Activated T-helper 17 cell treated with anti-CD3 and anti-CD28 coated beads, Interleukin-2, amount 50 U/mL, for 72 hours (primary cell): ENCODE data around the gene DET1. TPM values are rescaled to one million over a fixed set of nuclear protein-coding genes. Genes with fewer than 3 reads are reported as not detected.
"Not testable (repeated sequence)": the region's sequence is repeated elsewhere in the genome, so short reads cannot be mapped to it uniquely, and the experiment has no call there.

ENCODE experiments used
- ATAC-seq: fragments of 150-1000 bp; cut with Tn5 transposase; replicated peaks from 2 replicates; pipeline ENCODE4 v1.10.0; 2021; ENCODE audit warnings: mild to moderate bottlenecking, moderate library complexity
- H3K27ac Mint-ChIP-seq: one replicate; pipeline ENCODE4 v1.8.0; 2022; ENCODE audit warnings: mixed read lengths
- H3K27me3 Mint-ChIP-seq: one replicate; pipeline ENCODE4 v1.8.0; 2022; ENCODE audit warnings: mixed read lengths
- H3K36me3 Mint-ChIP-seq: one replicate; pipeline ENCODE4 v1.8.0; 2022; ENCODE audit warnings: low read depth, mild to moderate bottlenecking, mixed read lengths
- H3K4me1 Mint-ChIP-seq: one replicate; pipeline ENCODE4 v1.8.0; 2022; ENCODE audit warnings: mixed read lengths
- H3K4me3 Mint-ChIP-seq: one replicate; pipeline ENCODE4 v1.8.0; 2022; ENCODE audit warnings: mild to moderate bottlenecking, mixed read lengths
- H3K9me3 Mint-ChIP-seq: one replicate; pipeline ENCODE4 v1.8.0; 2022; ENCODE audit warnings: mixed read lengths
- total RNA-seq, 2 donors: library from RNA; stranded (reverse); gene quantifications; one replicate each; pipeline ENCODE4 v1.2.3, GENCODE V29; 2022

DET1 gene
- total RNA-seq, 2 donors from 2014 or later = 2.3 to 4.2 TPM

DNA sequence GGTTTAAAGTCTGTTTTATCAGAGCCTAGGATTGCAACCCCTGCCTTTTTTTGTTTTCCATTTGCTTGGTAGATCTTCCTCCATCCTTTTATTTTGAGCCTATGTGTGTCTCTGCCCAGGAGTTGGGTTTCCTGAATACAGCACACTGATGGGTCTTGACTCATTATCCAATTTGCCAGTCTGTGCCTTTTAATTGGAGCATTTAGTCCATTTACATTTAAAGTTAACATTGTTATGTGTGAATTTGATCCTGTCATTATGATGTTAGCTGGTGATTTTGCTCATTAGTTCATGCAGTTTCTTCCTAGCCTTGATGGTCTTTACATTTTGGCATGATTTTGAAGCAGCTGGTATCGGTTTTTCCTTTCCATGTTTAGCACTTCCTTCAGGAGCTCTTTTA, 11.5 kb upstream of the DET1 start:
- H3K27me3 Mint-ChIP-seq = peaks cover 14% of the 10 kb centered on the region
- H3K27ac Mint-ChIP-seq, H3K36me3 Mint-ChIP-seq, H3K9me3 Mint-ChIP-seq, ATAC-seq, H3K4me3 Mint-ChIP-seq, H3K4me1 Mint-ChIP-seq: not testable (repeated sequence)

DNA sequence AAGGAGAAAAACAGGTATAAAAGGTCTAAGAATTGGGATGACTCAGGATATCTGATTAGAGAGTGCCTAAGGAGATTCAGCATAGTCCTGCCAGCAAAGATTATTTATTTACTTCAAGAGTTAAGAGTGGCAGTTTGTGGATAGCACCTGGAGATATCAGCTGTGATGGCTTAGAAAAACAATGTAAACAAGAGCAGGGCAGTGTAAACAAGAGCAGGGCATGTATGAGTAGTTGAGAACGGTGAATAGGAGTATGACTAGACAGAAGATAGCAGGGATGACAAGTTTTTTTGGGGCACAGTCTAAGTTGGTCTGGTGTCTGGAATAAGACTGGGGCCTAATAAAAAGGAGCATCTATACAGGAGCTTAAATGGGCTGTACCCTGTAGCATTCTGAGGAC, 1.5 kb upstream of the DET1 start:
- not testable (repeated sequence) for H3K9me3 Mint-ChIP-seq, H3K36me3 Mint-ChIP-seq, ATAC-seq, H3K27me3 Mint-ChIP-seq, H3K4me1 Mint-ChIP-seq, H3K27ac Mint-ChIP-seq, H3K4me3 Mint-ChIP-seq

DNA sequence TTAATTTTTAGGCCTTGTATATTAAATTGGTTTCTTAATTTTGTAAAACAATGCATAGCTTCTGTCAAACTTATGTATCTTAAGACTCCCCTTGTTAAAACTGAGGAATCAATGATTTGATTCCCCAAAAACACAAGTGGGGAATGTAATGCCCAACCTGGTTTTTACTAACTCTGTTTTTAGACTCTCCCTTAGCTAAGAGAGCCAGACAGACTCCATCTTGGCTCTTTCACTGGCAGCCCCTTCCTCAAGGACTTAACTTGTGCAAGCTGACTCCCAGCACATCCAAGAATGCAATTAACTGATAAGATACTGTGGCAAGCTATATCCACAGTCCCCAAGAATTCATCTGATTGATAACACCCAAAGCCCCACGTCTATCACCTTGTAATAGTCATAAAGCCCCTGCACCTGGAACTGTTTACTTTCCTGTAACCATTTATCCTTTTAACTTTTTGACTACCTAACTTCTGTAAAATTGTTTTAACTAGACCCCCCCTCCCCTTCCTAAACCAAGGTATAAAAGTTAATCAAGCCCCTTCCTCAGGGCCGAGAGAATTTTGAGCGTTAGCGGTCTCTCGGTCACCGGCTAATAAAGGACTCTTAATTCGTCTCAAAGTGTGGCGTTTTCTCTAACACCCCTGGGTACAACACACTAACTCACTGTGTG, 768 bp downstream of the DET1 start:
- H3K27me3 Mint-ChIP-seq, H3K4me3 Mint-ChIP-seq, H3K36me3 Mint-ChIP-seq, ATAC-seq, H3K9me3 Mint-ChIP-seq: not testable (repeated sequence)
- H3K27ac Mint-ChIP-seq = peak overlapping the region; percentile 94
- peaks cover 11% of the 10 kb centered on the region for H3K4me1 Mint-ChIP-seq

DNA sequence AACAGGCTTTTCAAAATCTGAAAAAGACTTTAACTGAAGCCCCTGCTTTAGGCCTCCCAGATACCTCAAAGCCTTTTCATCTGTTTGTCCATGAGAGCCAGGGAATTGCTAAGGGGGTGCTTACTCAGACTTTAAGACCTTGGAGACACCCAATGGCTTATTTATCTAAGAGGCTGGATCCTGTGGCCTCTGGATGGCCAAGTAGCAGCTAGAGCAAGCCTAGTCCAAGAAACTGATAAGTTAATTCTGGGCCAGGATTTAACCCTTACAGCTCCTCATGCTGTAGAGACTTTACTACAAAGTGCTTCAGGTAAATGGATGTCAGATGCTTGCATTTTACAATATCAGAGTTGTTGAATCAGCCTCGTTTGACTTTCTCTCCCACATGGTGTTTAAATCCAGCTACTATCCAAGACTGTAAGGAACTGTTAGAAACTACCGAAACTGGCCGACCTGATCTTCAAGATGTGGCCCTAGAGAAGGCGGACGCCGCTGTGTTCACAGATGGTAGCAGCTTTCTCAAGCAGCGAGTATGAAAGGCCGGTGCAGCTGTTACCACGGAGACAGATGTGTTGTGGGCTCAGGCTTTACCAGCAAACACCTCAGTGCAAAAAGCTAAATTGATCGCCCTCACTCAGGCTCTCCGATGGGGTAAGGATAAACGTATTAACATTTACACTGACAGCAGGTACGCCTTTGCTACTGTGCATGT, 3.3 kb downstream of the DET1 start:
- Mint-ChIP-seq H3K9me3 (peaks cover 4% of the 10 kb centered on the region), H3K4me3 (no peak overlapping the region), H3K27ac (no peak overlapping the region), H3K27me3 (no peaks in the 10 kb centered on the region), H3K36me3 (no peaks in the 10 kb centered on the region), H3K4me1 (peaks cover 11% of the 10 kb centered on the region)
- no peak for ATAC-seq

DNA sequence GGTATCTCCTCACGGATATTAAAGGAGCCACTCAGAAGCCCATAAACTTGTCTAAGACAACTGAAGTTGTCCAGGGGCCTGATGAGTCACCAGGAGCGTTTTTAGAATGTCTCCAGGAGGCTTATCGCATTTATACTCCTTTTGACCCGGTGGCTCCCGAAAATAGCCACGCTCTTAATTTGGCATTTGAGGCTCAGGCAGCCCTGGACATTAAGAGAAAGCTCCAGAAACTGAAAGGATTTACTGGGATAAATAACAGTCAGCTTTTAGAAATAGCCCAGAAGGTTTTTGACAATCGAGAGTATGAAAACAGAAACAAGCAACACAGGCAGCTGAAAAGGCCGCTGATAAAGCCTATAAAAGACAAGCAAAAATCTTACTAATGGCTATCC, 4.1 kb downstream of the DET1 start:
- Mint-ChIP-seq H3K27me3 (no peaks in the 10 kb centered on the region), H3K4me1 (peaks cover 14% of the 10 kb centered on the region), H3K36me3 (no peaks in the 10 kb centered on the region), H3K4me3 (no peak overlapping the region), H3K9me3 (peaks cover 4% of the 10 kb centered on the region), H3K27ac (no peak overlapping the region)
- no peak for ATAC-seq

DNA sequence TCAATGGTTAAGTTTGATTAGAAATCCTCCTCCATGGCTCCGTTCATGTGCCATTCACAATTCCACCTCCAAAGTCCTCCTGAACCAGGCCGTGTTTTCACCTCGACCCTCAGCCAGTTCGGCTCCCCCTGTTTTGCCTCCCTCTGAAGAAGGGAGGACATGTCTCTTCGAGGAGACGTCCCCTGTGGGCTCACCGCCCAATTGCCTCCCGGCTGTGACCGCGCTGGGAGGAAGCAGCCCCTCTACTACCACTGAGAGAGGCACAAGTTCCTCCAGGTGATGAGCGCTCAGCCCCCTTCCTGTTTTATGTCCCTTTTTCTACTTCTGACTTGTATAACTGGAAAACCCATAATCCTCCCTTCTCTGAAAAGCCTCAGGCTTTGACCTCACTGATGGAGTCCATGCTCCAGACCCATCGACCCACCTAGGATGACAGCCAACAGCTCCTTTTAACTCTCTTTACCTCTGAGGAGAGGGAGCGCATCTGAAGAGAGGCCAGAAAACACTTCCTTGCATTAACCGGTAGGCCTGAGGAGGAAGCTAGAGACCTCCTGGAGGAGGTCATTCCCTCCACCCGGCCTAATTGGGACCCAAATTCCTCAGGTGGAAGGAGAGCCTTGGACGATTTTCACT, 4.7 kb downstream of the DET1 start:
- H3K27me3 Mint-ChIP-seq = no peaks in the 10 kb centered on the region

DNA sequence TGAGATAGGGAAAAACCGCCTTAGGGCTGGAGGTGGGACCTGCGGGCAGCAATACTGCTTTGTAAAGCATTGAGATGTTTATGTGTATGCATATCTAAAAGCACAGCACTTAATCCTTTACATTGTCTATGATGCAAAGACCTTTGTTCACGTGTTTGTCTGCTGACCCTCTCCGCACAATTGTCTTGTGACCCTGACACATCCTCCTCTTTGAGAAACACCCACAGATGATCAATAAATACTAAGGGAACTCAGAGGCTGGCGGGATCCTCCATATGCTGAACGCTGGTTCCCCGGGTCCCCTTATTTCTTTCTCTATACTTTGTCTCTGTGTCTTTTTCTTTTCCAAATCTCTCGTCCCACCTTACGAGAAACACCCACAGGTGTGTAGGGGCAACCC, 5.4 kb downstream of the DET1 start:
- not testable (repeated sequence) for ATAC-seq

More for the DNA sequence above, 4.7 kb downstream of the DET1 start:
- Mint-ChIP-seq H3K27ac (no peak overlapping the region), H3K4me3 (no peak overlapping the region), H3K4me1 (peaks cover 9% of the 10 kb centered on the region), H3K36me3 (no peaks in the 10 kb centered on the region), H3K9me3 (peaks cover under 1% of the 10 kb centered on the region)
- ATAC-seq = no peak

DNA sequence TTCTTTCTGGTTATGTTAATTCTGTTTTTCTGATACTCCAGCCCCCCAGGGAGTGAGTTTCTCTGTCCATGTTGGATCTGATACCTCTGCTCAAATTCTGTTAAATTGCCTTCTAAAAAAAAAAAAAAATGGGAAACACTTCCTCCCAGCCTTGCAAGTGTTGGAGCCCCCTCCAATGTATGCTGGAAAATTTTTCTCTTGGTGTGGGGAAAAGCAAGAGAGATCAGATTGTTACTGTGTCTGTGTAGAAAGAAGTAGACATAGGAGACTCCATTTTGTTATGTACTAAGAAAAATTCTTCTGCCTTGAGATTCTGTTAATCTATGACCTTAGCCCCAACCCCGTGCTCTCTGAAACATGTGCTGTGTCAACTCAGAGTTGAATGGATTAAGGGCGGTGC, 6.1 kb downstream of the DET1 start:
- not testable (repeated sequence) for H3K4me3 Mint-ChIP-seq, H3K9me3 Mint-ChIP-seq, H3K27me3 Mint-ChIP-seq, H3K36me3 Mint-ChIP-seq, H3K27ac Mint-ChIP-seq, H3K4me1 Mint-ChIP-seq, ATAC-seq

More for the DNA sequence above, 5.4 kb downstream of the DET1 start:
- H3K4me3 Mint-ChIP-seq, H3K27ac Mint-ChIP-seq, H3K4me1 Mint-ChIP-seq, H3K9me3 Mint-ChIP-seq, H3K27me3 Mint-ChIP-seq, H3K36me3 Mint-ChIP-seq: not testable (repeated sequence)

DNA sequence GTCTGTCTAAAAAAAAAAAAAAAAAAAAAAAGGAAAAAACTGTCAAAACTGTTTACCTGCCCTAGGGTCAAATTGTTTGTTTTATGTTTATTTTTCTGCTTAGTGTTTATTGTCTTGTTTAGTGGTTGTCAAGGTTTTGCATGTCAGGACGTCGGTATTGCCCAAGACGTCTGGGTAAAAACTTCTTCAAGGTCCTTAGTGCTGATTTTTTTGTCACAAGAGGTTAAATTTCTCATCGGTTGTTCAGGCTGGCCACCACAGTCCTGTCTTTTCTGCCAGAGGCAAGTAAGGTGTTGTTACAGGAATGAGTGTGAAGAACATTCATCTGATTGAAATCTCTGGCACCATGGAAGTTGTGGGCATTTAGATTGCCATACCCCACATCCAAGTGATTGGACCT, 7.0 kb downstream of the DET1 start:
- H3K27ac Mint-ChIP-seq = peak overlapping the region; percentile 18
- no peak for ATAC-seq
- peaks cover 10% of the 10 kb centered on the region for H3K36me3 Mint-ChIP-seq
- peaks cover 3% of the 10 kb centered on the region for H3K9me3 Mint-ChIP-seq
- no peak overlapping the region for H3K4me3 Mint-ChIP-seq
- H3K27me3 Mint-ChIP-seq = no peaks in the 10 kb centered on the region
- peaks cover 8% of the 10 kb centered on the region for H3K4me1 Mint-ChIP-seq

DNA sequence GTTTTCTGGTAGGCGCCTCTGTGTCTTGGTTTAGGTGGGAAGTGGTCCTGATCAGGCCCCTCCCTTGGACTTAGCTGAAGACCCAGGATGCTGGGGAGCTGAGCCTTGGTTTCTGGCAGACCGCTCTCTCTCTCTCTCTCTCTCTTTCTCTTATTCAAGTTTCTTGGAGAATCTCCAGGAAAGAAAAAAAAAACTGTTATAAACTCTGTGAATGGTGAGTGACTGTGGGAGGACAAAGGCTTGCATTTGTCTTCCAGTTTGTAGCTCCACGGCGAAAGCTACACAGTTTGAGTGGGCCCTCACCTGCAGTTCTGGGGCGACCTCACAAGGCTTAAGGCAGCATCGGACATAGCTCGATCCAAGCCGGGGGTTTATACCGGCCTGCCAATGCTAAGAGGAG, 7.5 kb downstream of the DET1 start:
- H3K9me3 Mint-ChIP-seq = peaks cover 3% of the 10 kb centered on the region
- H3K36me3 Mint-ChIP-seq = peaks cover 10% of the 10 kb centered on the region
- H3K4me3 Mint-ChIP-seq = no peak overlapping the region
- H3K27me3 Mint-ChIP-seq = no peaks in the 10 kb centered on the region
- H3K4me1 Mint-ChIP-seq = peaks cover 8% of the 10 kb centered on the region
- no peak overlapping the region for H3K27ac Mint-ChIP-seq
- ATAC-seq = no peak

DNA sequence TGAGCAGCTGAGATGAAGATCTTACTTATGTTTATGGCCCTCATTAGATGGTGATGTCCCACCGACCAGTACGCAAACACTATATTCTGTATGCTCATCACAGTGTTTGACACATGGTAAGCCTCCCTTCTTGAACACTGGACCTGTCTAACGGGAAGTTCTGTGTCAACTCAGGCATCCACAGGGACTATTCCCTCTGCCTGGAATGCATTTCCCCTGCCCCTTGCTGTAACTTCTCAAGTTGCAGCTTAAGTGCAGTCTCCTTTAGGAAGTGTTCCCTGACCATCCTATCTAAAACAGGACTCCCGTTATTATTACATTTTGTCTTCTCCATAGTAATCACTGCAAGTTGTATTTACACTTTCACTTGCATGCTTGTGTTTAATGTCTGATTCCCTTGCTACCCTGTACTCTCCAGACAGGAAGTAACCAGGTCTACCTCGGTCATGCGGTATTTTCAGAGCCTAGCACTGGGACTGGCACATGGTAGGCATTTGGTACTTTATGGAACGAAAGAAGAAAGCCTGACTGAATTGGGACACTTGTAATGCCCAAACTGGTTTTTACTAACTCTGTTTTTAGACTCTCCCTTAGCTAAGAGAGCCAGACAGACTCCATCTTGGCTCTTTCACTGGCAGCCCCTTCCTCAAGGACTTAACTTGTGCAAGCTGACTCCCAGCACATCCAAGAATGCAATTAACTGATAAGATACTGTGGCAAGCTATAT, 8.7 kb downstream of the DET1 start:
- Mint-ChIP-seq H3K9me3 (peaks cover 3% of the 10 kb centered on the region), H3K4me3 (no peak overlapping the region), H3K36me3 (peaks cover 10% of the 10 kb centered on the region), H3K4me1 (peaks cover 8% of the 10 kb centered on the region), H3K27ac (no peak overlapping the region), H3K27me3 (no peaks in the 10 kb centered on the region)
- no peak for ATAC-seq

DNA sequence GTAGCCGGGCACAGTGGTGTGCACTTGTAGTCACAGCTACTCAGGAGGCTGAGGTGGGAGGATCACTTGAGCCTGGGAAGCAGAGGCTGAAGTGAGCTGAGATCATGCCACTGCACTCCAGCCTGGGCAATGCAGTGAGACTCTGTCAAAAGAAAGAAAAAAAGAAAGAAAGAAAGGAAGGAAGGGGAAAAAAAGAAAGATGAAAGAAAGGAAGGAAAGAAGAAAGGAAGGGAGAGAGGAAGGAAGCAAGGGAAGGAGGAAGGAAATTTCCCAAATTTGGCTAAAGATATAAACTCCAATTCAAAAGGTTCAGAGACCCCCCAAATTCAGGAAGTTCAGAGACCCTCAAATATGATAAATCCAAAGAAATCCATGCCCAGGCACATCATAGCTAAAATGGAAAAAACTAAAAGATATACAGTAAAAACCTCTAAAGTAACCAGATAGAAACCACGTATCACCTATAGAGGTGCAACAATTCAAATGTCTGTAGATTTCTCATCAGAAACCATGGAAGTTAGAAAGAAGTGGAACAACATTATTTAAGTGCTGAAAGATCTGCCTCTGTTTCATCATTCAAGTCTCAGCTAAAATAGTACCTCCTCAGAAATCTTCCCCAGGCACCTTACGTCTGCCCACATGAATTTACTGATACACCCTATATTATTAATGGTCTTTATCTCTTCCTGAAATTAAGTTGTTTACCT, 10.7 kb downstream of the DET1 start:
- Mint-ChIP-seq H3K4me3 (no peak overlapping the region), H3K36me3 (peaks cover 22% of the 10 kb centered on the region), H3K9me3 (peaks cover 3% of the 10 kb centered on the region), H3K27ac (no peak overlapping the region), H3K4me1 (peaks cover 3% of the 10 kb centered on the region), H3K27me3 (no peaks in the 10 kb centered on the region)
- no peak for ATAC-seq

DNA sequence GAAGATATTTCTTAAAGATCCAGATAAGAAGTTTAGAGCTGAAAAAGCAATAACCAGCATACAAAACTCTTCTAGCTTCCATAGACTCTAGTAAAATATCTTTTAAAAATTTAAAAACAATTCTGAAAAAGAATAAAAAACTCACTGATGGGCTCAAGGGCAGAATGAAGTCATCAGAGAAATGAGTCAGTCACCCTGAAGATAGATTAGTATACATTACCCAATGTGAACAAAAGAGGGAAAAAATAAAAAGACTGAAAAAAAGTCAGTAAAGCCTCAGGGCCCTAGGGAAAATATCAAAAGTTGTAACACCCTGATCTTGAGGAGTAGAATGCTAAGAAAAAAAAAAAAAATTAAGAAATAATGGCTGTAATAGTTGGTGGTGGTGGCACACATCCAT, 11.4 kb downstream of the DET1 start:
- Mint-ChIP-seq H3K27me3 (no peaks in the 10 kb centered on the region), H3K36me3 (peaks cover 29% of the 10 kb centered on the region), H3K27ac (no peak overlapping the region), H3K9me3 (peaks cover 3% of the 10 kb centered on the region), H3K4me1 (peaks cover 3% of the 10 kb centered on the region), H3K4me3 (no peak overlapping the region)
- no peak for ATAC-seq

DNA sequence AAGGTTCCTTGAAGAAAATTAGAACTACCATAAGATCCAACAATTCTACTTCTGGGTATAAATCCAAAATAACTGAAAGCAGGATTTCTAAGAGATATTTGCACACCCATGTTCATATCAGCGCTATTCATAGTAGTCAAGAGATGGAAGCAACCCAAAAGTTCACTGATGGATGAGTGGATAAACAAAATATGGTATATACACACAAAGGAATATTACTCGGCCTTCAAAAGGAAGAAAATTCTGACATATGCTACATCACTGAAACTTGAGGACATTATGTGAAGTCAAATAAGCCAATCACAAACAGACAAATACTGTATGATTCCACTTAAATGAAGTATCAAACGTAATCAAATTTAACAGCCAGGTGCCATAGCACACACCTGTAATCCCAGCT, 13.1 kb downstream of the DET1 start:
- Mint-ChIP-seq H3K4me1 (peaks cover 3% of the 10 kb centered on the region), H3K4me3 (no peak overlapping the region), H3K27ac (no peak overlapping the region), H3K36me3 (peaks cover 46% of the 10 kb centered on the region), H3K27me3 (no peaks in the 10 kb centered on the region), H3K9me3 (peaks cover 3% of the 10 kb centered on the region)
- ATAC-seq = no peak
